Renal cortex interstitium (tissue), 15 donors: ENCODE results near the gene TRMU. TPM values are rescaled to one million over a fixed set of nuclear protein-coding genes. Genes with fewer than 3 reads are reported as not detected.
A peak's percentile ranks its signal among the peaks of the same experiment; 100 is the strongest.

ENCODE experiments used
- DNase-seq, 11 donors: peaks; one replicate each; pipeline ENCODE4 v3.0.0-alpha.2; 2013; ENCODE audit warnings: low read depth in 9 of 11, low spot score in 4 of 11; ENCODE audit errors: extremely low read depth in 1 of 11
- long read RNA-seq, 16 experiments: transcript quantifications; one replicate each; lab custom pipeline, GENCODE V29; 2026
- polyA plus RNA-seq, 3 donors: library from polyadenylated mRNA; unstranded; fragments of 120-200 nt; gene quantifications; one replicate each; pipeline ENCODE4 v1.2.1, GENCODE V29; 2013; ENCODE audit not compliant: insufficient read length in 3 of 3

The TRMU gene
- polyA plus RNA-seq: 10 to 100 TPM; 49.7 to 61.8 (median 59.2) TPM
- long read RNA-seq, donor 1, partial matches to known transcripts: 0 of 5 reads
- long read RNA-seq, donor 1, other reads (novel, unspliced or antisense): 0 of 5 reads
- long read RNA-seq, donor 2, partial matches to known transcripts: 0 of 7 reads
- long read RNA-seq, donor 2, other reads (novel, unspliced or antisense): 0 of 7 reads
- long read RNA-seq, donor 3, partial matches to known transcripts: 0 of 9 reads
- long read RNA-seq, donor 3, other reads (novel, unspliced or antisense): 0 of 9 reads
- long read RNA-seq, donor 4, partial matches to known transcripts: 0 of 7 reads
- long read RNA-seq, donor 4, other reads (novel, unspliced or antisense): 0 of 7 reads
- long read RNA-seq, donor 5, transcript TRMU-211 (2 exons, 1,476 nt): major isoform, 7 of 30 reads
- long read RNA-seq, donor 5, transcript TRMU-201 (11 exons, 1,940 nt): major isoform, 7 of 30 reads
- long read RNA-seq, donor 5, partial matches to known transcripts: 5 of 30 reads
- long read RNA-seq, donor 5, other reads (novel, unspliced or antisense): 0 of 30 reads
- long read RNA-seq, donor 6, partial matches to known transcripts: 0 of 5 reads
- long read RNA-seq, donor 6, other reads (novel, unspliced or antisense): 0 of 5 reads
- long read RNA-seq, donor 7, partial matches to known transcripts: 0 of 6 reads
- long read RNA-seq, donor 7, other reads (novel, unspliced or antisense): 0 of 6 reads
- long read RNA-seq, donor 8, partial matches to known transcripts: 0 of 11 reads
- long read RNA-seq, donor 8, other reads (novel, unspliced or antisense): 0 of 11 reads
- long read RNA-seq, donor 9, partial matches to known transcripts: 0 of 5 reads
- long read RNA-seq, donor 9, other reads (novel, unspliced or antisense): 0 of 5 reads
- long read RNA-seq, donor 10, partial matches to known transcripts: 0 of 9 reads
- long read RNA-seq, donor 10, other reads (novel, unspliced or antisense): 0 of 9 reads
- long read RNA-seq, donor 11, partial matches to known transcripts: 0 of 8 reads
- long read RNA-seq, donor 11, other reads (novel, unspliced or antisense): 0 of 8 reads
- long read RNA-seq, donor 12, partial matches to known transcripts: 0 of 5 reads
- long read RNA-seq, donor 12, other reads (novel, unspliced or antisense): 0 of 5 reads
- long read RNA-seq, donor 13, partial matches to known transcripts: 0 of 12 reads
- long read RNA-seq, donor 13, other reads (novel, unspliced or antisense): 0 of 12 reads
- long read RNA-seq, donor 14, partial matches to known transcripts: 0 of 11 reads
- long read RNA-seq, donor 14, other reads (novel, unspliced or antisense): 0 of 11 reads
- long read RNA-seq, donor 15, partial matches to known transcripts: 0 of 4 reads
- long read RNA-seq, donor 15, other reads (novel, unspliced or antisense): 0 of 4 reads
- long read RNA-seq, donor 16, transcript TRMU-201 (11 exons, 1,940 nt): major isoform, 9 of 23 reads
- long read RNA-seq, donor 16, partial matches to known transcripts: 0 of 23 reads
- long read RNA-seq, donor 16, other reads (novel, unspliced or antisense): 0 of 23 reads

GRCh38 chr22:46335201-46336118 is at the start of gene TRMU:
Gene TRMU, plus strand, starts transcription at chr22:46335714. Its CDS starts 51 bp downstream, at chr22:46335765.
- DNase-seq: peak; percentile 51 to 84 (median 79)

- DNase-seq: no peak
Measured at GRCh38 chr22:46286006-46286405, 49.5 kb upstream of the TRMU start.

- no peak for DNase-seq
Measured at GRCh38 chr22:46286941-46287872, 48.3 kb upstream of the TRMU start.

GRCh38 chr22:46287873-46288751 is 47.4 kb upstream of the TRMU start:
- DNase-seq: no peak

GRCh38 chr22:46288846-46289243 is 46.7 kb upstream of the TRMU start:
- DNase-seq: no peak

GRCh38 chr22:46289244-46289891 is 46.1 kb upstream of the TRMU start:
- DNase-seq: no peak

- no peak for DNase-seq
Measured at GRCh38 chr22:46290121-46290842, 45.2 kb upstream of the TRMU start.

GRCh38 chr22:46290843-46291785 is 44.4 kb upstream of the TRMU start:
- DNase-seq: no peak

- no peak for DNase-seq
Measured at GRCh38 chr22:46292173-46292572, 43.3 kb upstream of the TRMU start.

GRCh38 chr22:46292732-46293131 is 42.8 kb upstream of the TRMU start:
- no peak for DNase-seq

- DNase-seq: no peak
Measured at GRCh38 chr22:46293577-46294260, 41.8 kb upstream of the TRMU start.

GRCh38 chr22:46294784-46295183 is 40.7 kb upstream of the TRMU start:
- no peak for DNase-seq
